ENCODE results near the gene PRRG2. TPM values are rescaled to one million over a fixed set of nuclear protein-coding genes. Genes with fewer than 3 reads are reported as not detected.
A peak's percentile ranks its signal among the peaks of the same experiment; 100 is the strongest.

The PRRG2 gene
- total and polyA plus RNA-seq, 2 of the 13 experiments (the other 11 are each of a cell fraction or from before 2014, with no cell fraction given) = 0.66 to 0.82 TPM

DNA sequence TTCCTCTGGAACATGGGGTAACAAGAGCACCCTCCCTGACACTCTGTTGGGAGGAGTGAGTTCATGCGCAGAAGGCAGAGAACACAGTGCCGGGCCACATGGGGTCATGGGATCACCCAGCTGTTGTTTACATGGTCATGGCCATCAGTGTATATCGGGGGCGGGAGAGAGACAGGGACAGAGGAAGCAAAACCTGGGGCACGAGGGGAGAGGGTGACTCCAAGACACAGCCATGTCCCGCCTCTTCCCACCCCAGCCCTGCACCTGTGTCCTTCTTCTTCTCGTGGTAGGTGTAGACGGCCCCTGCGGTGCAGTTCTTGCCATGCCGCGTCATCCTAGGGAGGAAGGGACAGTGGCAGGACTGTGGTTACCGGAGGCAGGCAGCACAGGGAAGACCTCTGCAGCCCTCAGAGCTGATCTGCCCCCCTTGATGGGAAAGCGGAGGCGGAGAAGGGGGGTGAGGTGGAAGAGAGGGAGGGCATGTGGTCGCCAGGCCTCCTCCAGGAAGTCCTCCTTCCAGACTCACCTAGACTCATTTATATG, 20.7 kb upstream of the PRRG2 start (continued):
- TF ChIP-seq ZNF607 (CRISPR knock-in tag; IDR thresholded peaks at IDR 0.05; ENCODE audit: borderline replicate concordance) = no peak
- TF ChIP-seq, protein P1, sequence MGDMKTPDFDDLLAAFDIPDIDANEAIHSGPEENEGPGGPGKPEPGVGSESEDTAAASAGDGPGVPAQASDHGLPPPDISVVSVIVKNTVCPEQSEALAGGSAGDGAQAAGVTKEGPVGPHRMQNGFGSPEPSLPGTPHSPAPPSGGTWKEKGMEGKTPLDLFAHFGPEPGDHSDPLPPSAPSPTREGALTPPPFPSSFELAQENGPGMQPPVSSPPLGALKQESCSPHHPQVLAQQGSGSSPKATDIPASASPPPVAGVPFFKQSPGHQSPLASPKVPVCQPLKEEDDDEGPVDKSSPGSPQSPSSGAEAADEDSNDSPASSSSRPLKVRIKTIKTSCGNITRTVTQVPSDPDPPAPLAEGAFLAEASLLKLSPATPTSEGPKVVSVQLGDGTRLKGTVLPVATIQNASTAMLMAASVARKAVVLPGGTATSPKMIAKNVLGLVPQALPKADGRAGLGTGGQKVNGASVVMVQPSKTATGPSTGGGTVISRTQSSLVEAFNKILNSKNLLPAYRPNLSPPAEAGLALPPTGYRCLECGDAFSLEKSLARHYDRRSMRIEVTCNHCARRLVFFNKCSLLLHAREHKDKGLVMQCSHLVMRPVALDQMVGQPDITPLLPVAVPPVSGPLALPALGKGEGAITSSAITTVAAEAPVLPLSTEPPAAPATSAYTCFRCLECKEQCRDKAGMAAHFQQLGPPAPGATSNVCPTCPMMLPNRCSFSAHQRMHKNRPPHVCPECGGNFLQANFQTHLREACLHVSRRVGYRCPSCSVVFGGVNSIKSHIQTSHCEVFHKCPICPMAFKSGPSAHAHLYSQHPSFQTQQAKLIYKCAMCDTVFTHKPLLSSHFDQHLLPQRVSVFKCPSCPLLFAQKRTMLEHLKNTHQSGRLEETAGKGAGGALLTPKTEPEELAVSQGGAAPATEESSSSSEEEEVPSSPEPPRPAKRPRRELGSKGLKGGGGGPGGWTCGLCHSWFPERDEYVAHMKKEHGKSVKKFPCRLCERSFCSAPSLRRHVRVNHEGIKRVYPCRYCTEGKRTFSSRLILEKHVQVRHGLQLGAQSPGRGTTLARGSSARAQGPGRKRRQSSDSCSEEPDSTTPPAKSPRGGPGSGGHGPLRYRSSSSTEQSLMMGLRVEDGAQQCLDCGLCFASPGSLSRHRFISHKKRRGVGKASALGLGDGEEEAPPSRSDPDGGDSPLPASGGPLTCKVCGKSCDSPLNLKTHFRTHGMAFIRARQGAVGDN (CRISPR knock-in tag; IDR thresholded peaks at IDR 0.05) = peak; percentile 25; the same call in 1 of the 2 replicates
- TF ChIP-seq BCL3 (CRISPR knock-in tag; IDR thresholded peaks at IDR 0.05) = no peak
- no peak for TF ChIP-seq HES4 (CRISPR knock-in tag; IDR thresholded peaks at IDR 0.05; ENCODE audit: borderline replicate concordance)
- TF ChIP-seq MXD4 (CRISPR knock-in tag; IDR thresholded peaks at IDR 0.05) = no peak
- no peak for TF ChIP-seq PHF20 (CRISPR knock-in tag; IDR thresholded peaks at IDR 0.05)
- no peak for TF ChIP-seq MIER2 (CRISPR knock-in tag; IDR thresholded peaks at IDR 0.05)
- no peak for TF ChIP-seq CHD4 (IDR thresholded peaks at IDR 0.05; ENCODE audit: borderline replicate concordance, low read length)
- no peak for TF ChIP-seq ERF (CRISPR knock-in tag; IDR thresholded peaks at IDR 0.05)
- TF ChIP-seq ZNF354B (CRISPR knock-in tag; IDR thresholded peaks at IDR 0.05) = no peak
- TF ChIP-seq RARA (CRISPR knock-in tag; IDR thresholded peaks at IDR 0.05) = 0 out of 2 replicates have a peak, but pooled peaks have one; percentile 6
- 0 out of 2 replicates have a peak, but pooled peaks have one; percentile 15 for TF ChIP-seq FOXK1 (CRISPR knock-in tag; IDR thresholded peaks at IDR 0.05; ENCODE audit: borderline replicate concordance, low read depth)

Data from HepG2 (cell line).